Measurements from ENCODE around the gene LCE5A.

GRCh38 chr1:152495066-152495675, 15.4 kb upstream of the LCE5A start:
- TF ChIP-seq CTCF (IDR thresholded peaks at IDR 0.05): no peak
- TF ChIP-seq POLR2A (IDR thresholded peaks at IDR 0.05): no peak
